ENCODE data around the gene PMEPA1.

- TF ChIP-seq EZH2phosphoT487 (IDR thresholded peaks at IDR 0.05; ENCODE audit: insufficient read depth, low read depth): no peak
- TF ChIP-seq EZH2 (IDR thresholded peaks at IDR 0.05; ENCODE audit: insufficient read depth, poor library complexity, severe bottlenecking): no peak
Measured at GRCh38 chr20:57708694-57709673, 831 bp downstream of the PMEPA1 start.
